GM23338 (cell line): ENCODE measurements around the gene GOLT1B. TPM values are rescaled to one million over a fixed set of nuclear protein-coding genes. Genes with fewer than 3 reads are reported as not detected.

ENCODE experiments used
- ATAC-seq: fragments of 200-7000 bp; cut with Tn5 transposase; 3 replicates; pipeline ENCODE4 v1.9.1; 2020
- DNase-seq: peaks from one replicate; pipeline ENCODE4 v3.0.0-alpha.2; 2015; ENCODE audit warnings: low spot score
- H2AFZ ChIP-seq: fragments of 200-600 bp; sonication (generic); 2 replicates; pipeline ENCODE4 v1.8.0; 2016; ENCODE audit warnings: antibody characterized with exemption, mild to moderate bottlenecking, moderate library complexity
- H3F3A ChIP-seq: fragments of 200-600 bp; sonication (generic); replicated peaks from 2 replicates; pipeline ENCODE4 v1.8.0; 2017; ENCODE audit warnings: antibody characterized with exemption, mixed run types, low read depth
- H3K27ac ChIP-seq: fragments of 200-600 bp; sonication (generic); 2 replicates; pipeline ENCODE4 v1.6.1; 2016; ENCODE audit warnings: low read depth
- H3K27me3 ChIP-seq: fragments of 200-600 bp; sonication (generic); 2 replicates; pipeline ENCODE4 v1.8.0; 2016; ENCODE audit warnings: mild to moderate bottlenecking, mixed run types, moderate library complexity; ENCODE audit not compliant: insufficient read depth
- H3K36me3 ChIP-seq: fragments of 200-600 bp; sonication (generic); 2 replicates; pipeline ENCODE4 v1.8.0; 2016; ENCODE audit warnings: mild to moderate bottlenecking; ENCODE audit not compliant: insufficient read depth
- H3K4me1 ChIP-seq: fragments of 200-600 bp; sonication (generic); 2 replicates; pipeline ENCODE4 v1.8.0; 2016; ENCODE audit warnings: mild to moderate bottlenecking, moderate library complexity; ENCODE audit not compliant: insufficient read depth
- H3K4me2 ChIP-seq: fragments of 200-600 bp; sonication (generic); 2 replicates; pipeline ENCODE4 v1.7.1; 2017; ENCODE audit warnings: mixed run types
- H3K4me3 ChIP-seq: fragments of 200-600 bp; sonication (generic); 2 replicates; pipeline ENCODE4 v1.6.1; 2016; ENCODE audit warnings: mixed run types
- H3K79me2 ChIP-seq: fragments of 200-600 bp; sonication (generic); replicated peaks from 2 replicates; pipeline ENCODE4 v1.8.0; 2017; ENCODE audit warnings: mild to moderate bottlenecking; ENCODE audit not compliant: insufficient read depth
- H3K9me2 ChIP-seq: fragments of 200-600 bp; sonication (generic); 2 replicates; pipeline ENCODE4 v1.8.0; 2017; ENCODE audit not compliant: insufficient read depth
- H4K20me1 ChIP-seq: fragments of 200-600 bp; sonication (generic); replicated peaks from 2 replicates; pipeline ENCODE4 v1.8.0; 2017; ENCODE audit warnings: mild to moderate bottlenecking; ENCODE audit not compliant: insufficient read depth
- H3K27ac Mint-ChIP-seq: 2 replicates; pipeline ENCODE4 v1.8.0; 2020; ENCODE audit warnings: inconsistent platforms, mild to moderate bottlenecking, moderate library complexity, mixed read lengths
- H3K27me3 Mint-ChIP-seq: 3 replicates; pipeline ENCODE4 v1.8.0; 2022; ENCODE audit warnings: low read depth, mild to moderate bottlenecking, moderate library complexity, mixed read lengths, inconsistent platforms; ENCODE audit not compliant: insufficient read depth, poor library complexity
- H3K36me3 Mint-ChIP-seq: 3 replicates; pipeline ENCODE4 v1.8.0; 2021; ENCODE audit warnings: low read depth, mild to moderate bottlenecking, inconsistent platforms, moderate library complexity, mixed read lengths
- H3K4me1 Mint-ChIP-seq: 3 replicates; pipeline ENCODE4 v1.8.0; 2020; ENCODE audit warnings: mild to moderate bottlenecking, inconsistent platforms, mixed read lengths
- H3K4me3 Mint-ChIP-seq: 3 replicates; pipeline ENCODE4 v1.8.0; 2021; ENCODE audit warnings: moderate library complexity, mild to moderate bottlenecking, inconsistent platforms, mixed read lengths
- H3K9me3 Mint-ChIP-seq: 3 replicates; pipeline ENCODE4 v1.8.0; 2020; ENCODE audit warnings: moderate library complexity, mild to moderate bottlenecking, inconsistent platforms, mixed read lengths
- CREB1 ChIP-seq: fragments of 250-450 bp; sonication (Bioruptor Pico); IDR thresholded peaks from 2 replicates; pipeline ENCODE4 v1.5.0; 2020; ENCODE audit warnings: low read depth, mild to moderate bottlenecking, moderate library complexity
- EZH2phosphoT487 ChIP-seq: fragments of 200-600 bp; sonication (generic); IDR thresholded peaks from one replicate; pipeline ENCODE4 v1.8.1; 2018; ENCODE audit warnings: antibody characterized with exemption; ENCODE audit not compliant: unreplicated experiment
- JUNB ChIP-seq: IDR thresholded peaks from one replicate; pipeline ENCODE4 v1.6.1; 2016; ENCODE audit warnings: antibody characterized with exemption; ENCODE audit not compliant: unreplicated experiment
- NANOG ChIP-seq: IDR thresholded peaks from 2 replicates; pipeline ENCODE4 v1.6.1; 2016; ENCODE audit warnings: antibody characterized with exemption, borderline replicate concordance
- POLR2AphosphoS5 ChIP-seq: IDR thresholded peaks from 2 replicates; pipeline ENCODE4 v1.6.1; 2016; ENCODE audit warnings: antibody characterized with exemption, low read depth
- REST ChIP-seq: IDR thresholded peaks from one replicate; pipeline ENCODE4 v1.6.1; 2018; ENCODE audit warnings: antibody characterized with exemption; ENCODE audit not compliant: unreplicated experiment
- STAT1 ChIP-seq: IDR thresholded peaks from one replicate; pipeline ENCODE4 v1.6.1; 2016; ENCODE audit warnings: antibody characterized with exemption; ENCODE audit not compliant: unreplicated experiment
- ZNF114 ChIP-seq: fragments of 250-450 bp; sonication (Bioruptor Pico); IDR thresholded peaks from 2 replicates; pipeline ENCODE4 v1.5.0; 2020; ENCODE audit warnings: mild to moderate bottlenecking, moderate library complexity
- ZNF331 ChIP-seq: fragments of 250-450 bp; sonication (Bioruptor Pico); IDR thresholded peaks from 2 replicates; pipeline ENCODE4 v1.5.0; 2020; ENCODE audit warnings: low read depth, mild to moderate bottlenecking, moderate library complexity
- polyA plus RNA-seq: library from polyadenylated mRNA; unstranded; fragments of >200 nt; fragmentation: Nextera tagmentation; extraction: Ambion mirVana; gene quantifications from 2 replicates; pipeline ENCODE4 v1.2.1, GENCODE V29; 2016
- total RNA-seq: library from RNA; depleted of rRNA; stranded (reverse); fragments of >200 nt; shearing (Covaris generic); gene quantifications from 2 replicates; pipeline ENCODE4 v1.2.3, GENCODE V29; 2014
- TF ChIP-seq, protein P1 (sequence below): IDR thresholded peaks from 2 replicates; pipeline ENCODE4 v1.6.1; 2016; ENCODE audit warnings: antibody characterized with exemption
- TF ChIP-seq, protein P2 (sequence below): fragments of 250-450 bp; sonication (Bioruptor Pico); IDR thresholded peaks from 2 replicates; pipeline ENCODE4 v1.5.0; 2020; ENCODE audit warnings: mild to moderate bottlenecking, moderate library complexity
- TF ChIP-seq, protein P3 (sequence below), 2 experiments: fragments of 200-600 bp in 1 of 2; sonication (generic) in 1 of 2; conservative IDR thresholded peaks; 2 replicates each; pipeline versions ENCODE4 v1.5.1 to v1.6.1; 2016 to 2017; ENCODE audit warnings: antibody characterized with exemption in 2 of 2, low read depth in 2 of 2, mild to moderate bottlenecking in 2 of 2, moderate library complexity in 1 of 2

Gene GOLT1B
- total and polyA plus RNA-seq, 2 experiments from 2014 or later = 24.3 to 41.7 TPM

GRCh38 chr12:21453312-21453852, 48.2 kb upstream of the GOLT1B start (continued):
- TF ChIP-seq REST (no peak), POLR2AphosphoS5 (no peak), EZH2phosphoT487 (no peak), JUNB (no peak), ZNF331 (CRISPR knock-in tag) (no peak), CREB1 (no peak)

- Histone ChIP-seq H3K36me3 (no peaks in the 10 kb centered on the region), H3K27ac (no peak overlapping the region), H3K27me3 (no peaks in the 10 kb centered on the region), H2AFZ (no peak overlapping the region), H3K4me2 (no peak overlapping the region), H3K9me2 (0 out of 2 replicates have a peak, but pooled peaks cover 4% of the 10 kb centered on the region), H3K4me3 (no peak overlapping the region), H4K20me1 (no peaks in the 10 kb centered on the region), H3K79me2 (no peaks in the 10 kb centered on the region), H3F3A (no peaks in the 10 kb centered on the region), H3K4me1 (peaks cover 2% of the 10 kb centered on the region)
- ATAC-seq (no peak), DNase-seq (no peak)
- Mint-ChIP-seq H3K4me1 (no peaks in the 10 kb centered on the region), H3K4me3 (no peak overlapping the region), H3K27me3 (no peaks in the 10 kb centered on the region), H3K9me3 (no peaks in the 10 kb centered on the region), H3K27ac (no peak overlapping the region), H3K36me3 (peaks cover 9% of the 10 kb centered on the region; the same call in 1 of the 3 replicates)
- TF ChIP-seq JUNB (no peak), EZH2phosphoT487 (no peak), POLR2AphosphoS5 (no peak), NANOG (no peak), CREB1 (no peak), ZNF331 (CRISPR knock-in tag) (no peak), STAT1 (no peak), ZNF114 (no peak)
- TF ChIP-seq, protein P1, sequence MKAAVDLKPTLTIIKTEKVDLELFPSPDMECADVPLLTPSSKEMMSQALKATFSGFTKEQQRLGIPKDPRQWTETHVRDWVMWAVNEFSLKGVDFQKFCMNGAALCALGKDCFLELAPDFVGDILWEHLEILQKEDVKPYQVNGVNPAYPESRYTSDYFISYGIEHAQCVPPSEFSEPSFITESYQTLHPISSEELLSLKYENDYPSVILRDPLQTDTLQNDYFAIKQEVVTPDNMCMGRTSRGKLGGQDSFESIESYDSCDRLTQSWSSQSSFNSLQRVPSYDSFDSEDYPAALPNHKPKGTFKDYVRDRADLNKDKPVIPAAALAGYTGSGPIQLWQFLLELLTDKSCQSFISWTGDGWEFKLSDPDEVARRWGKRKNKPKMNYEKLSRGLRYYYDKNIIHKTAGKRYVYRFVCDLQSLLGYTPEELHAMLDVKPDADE = no peak
- TF ChIP-seq, protein P2, sequence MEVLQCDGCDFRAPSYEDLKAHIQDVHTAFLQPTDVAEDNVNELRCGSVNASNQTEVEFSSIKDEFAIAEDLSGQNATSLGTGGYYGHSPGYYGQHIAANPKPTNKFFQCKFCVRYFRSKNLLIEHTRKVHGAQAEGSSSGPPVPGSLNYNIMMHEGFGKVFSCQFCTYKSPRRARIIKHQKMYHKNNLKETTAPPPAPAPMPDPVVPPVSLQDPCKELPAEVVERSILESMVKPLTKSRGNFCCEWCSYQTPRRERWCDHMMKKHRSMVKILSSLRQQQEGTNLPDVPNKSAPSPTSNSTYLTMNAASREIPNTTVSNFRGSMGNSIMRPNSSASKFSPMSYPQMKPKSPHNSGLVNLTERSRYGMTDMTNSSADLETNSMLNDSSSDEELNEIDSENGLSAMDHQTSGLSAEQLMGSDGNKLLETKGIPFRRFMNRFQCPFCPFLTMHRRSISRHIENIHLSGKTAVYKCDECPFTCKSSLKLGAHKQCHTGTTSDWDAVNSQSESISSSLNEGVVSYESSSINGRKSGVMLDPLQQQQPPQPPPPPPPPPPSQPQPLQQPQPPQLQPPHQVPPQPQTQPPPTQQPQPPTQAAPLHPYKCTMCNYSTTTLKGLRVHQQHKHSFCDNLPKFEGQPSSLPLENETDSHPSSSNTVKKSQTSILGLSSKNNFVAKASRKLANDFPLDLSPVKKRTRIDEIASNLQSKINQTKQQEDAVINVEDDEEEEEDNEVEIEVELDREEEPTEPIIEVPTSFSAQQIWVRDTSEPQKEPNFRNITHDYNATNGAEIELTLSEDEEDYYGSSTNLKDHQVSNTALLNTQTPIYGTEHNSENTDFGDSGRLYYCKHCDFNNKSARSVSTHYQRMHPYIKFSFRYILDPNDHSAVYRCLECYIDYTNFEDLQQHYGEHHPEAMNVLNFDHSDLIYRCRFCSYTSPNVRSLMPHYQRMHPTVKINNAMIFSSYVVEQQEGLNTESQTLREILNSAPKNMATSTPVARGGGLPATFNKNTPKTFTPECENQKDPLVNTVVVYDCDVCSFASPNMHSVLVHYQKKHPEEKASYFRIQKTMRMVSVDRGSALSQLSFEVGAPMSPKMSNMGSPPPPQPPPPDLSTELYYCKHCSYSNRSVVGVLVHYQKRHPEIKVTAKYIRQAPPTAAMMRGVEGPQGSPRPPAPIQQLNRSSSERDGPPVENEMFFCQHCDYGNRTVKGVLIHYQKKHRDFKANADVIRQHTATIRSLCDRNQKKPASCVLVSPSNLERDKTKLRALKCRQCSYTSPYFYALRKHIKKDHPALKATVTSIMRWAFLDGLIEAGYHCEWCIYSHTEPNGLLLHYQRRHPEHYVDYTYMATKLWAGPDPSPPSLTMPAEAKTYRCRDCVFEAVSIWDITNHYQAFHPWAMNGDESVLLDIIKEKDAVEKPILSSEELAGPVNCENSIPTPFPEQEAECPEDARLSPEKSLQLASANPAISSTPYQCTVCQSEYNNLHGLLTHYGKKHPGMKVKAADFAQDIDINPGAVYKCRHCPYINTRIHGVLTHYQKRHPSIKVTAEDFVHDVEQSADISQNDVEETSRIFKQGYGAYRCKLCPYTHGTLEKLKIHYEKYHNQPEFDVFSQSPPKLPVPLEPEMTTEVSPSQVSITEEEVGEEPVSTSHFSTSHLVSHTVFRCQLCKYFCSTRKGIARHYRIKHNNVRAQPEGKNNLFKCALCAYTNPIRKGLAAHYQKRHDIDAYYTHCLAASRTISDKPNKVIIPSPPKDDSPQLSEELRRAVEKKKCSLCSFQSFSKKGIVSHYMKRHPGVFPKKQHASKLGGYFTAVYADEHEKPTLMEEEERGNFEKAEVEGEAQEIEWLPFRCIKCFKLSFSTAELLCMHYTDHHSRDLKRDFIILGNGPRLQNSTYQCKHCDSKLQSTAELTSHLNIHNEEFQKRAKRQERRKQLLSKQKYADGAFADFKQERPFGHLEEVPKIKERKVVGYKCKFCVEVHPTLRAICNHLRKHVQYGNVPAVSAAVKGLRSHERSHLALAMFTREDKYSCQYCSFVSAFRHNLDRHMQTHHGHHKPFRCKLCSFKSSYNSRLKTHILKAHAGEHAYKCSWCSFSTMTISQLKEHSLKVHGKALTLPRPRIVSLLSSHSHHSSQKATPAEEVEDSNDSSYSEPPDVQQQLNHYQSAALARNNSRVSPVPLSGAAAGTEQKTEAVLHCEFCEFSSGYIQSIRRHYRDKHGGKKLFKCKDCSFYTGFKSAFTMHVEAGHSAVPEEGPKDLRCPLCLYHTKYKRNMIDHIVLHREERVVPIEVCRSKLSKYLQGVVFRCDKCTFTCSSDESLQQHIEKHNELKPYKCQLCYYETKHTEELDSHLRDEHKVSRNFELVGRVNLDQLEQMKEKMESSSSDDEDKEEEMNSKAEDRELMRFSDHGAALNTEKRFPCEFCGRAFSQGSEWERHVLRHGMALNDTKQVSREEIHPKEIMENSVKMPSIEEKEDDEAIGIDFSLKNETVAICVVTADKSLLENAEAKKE = no peak
- TF ChIP-seq, protein P3, sequence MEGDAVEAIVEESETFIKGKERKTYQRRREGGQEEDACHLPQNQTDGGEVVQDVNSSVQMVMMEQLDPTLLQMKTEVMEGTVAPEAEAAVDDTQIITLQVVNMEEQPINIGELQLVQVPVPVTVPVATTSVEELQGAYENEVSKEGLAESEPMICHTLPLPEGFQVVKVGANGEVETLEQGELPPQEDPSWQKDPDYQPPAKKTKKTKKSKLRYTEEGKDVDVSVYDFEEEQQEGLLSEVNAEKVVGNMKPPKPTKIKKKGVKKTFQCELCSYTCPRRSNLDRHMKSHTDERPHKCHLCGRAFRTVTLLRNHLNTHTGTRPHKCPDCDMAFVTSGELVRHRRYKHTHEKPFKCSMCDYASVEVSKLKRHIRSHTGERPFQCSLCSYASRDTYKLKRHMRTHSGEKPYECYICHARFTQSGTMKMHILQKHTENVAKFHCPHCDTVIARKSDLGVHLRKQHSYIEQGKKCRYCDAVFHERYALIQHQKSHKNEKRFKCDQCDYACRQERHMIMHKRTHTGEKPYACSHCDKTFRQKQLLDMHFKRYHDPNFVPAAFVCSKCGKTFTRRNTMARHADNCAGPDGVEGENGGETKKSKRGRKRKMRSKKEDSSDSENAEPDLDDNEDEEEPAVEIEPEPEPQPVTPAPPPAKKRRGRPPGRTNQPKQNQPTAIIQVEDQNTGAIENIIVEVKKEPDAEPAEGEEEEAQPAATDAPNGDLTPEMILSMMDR (conservative IDR thresholded peaks at IDR 0.05; ENCODE audit: low read depth in 2 of 2) = no peak
These were observed 45.3 kb upstream of the GOLT1B start for GRCh38 chr12:21456291-21456780.
